Fibroblast of lung (primary cell): ENCODE results near the gene PCSK1.

Experiments used
- EZH2 ChIP-seq: IDR thresholded peaks from 2 replicates; pipeline ENCODE4 v1.5.1; 2012; ENCODE audit warnings: low read length, control low read depth, mild to moderate bottlenecking; ENCODE audit errors: missing control alignments
- TF ChIP-seq, protein P1 (sequence below), 2 donors: IDR thresholded peaks in 1 of 2; conservative IDR thresholded peaks in 1 of 2; 1 replicate in 1 of 2; 2 replicates in 1 of 2; pipeline ENCODE4 v1.5.1; 2011 to 2012; ENCODE audit warnings: low read length in 2 of 2, control low read depth in 1 of 2, inconsistent platforms in 1 of 2, low read depth in 1 of 2, mild to moderate bottlenecking in 1 of 2

GRCh38 chr5:96354237-96354636 lies 78.8 kb downstream of the PCSK1 start:
- no peak for TF ChIP-seq EZH2
- TF ChIP-seq, protein P1, sequence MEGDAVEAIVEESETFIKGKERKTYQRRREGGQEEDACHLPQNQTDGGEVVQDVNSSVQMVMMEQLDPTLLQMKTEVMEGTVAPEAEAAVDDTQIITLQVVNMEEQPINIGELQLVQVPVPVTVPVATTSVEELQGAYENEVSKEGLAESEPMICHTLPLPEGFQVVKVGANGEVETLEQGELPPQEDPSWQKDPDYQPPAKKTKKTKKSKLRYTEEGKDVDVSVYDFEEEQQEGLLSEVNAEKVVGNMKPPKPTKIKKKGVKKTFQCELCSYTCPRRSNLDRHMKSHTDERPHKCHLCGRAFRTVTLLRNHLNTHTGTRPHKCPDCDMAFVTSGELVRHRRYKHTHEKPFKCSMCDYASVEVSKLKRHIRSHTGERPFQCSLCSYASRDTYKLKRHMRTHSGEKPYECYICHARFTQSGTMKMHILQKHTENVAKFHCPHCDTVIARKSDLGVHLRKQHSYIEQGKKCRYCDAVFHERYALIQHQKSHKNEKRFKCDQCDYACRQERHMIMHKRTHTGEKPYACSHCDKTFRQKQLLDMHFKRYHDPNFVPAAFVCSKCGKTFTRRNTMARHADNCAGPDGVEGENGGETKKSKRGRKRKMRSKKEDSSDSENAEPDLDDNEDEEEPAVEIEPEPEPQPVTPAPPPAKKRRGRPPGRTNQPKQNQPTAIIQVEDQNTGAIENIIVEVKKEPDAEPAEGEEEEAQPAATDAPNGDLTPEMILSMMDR (conservative IDR thresholded peaks at IDR 0.05 in 1 of 2, IDR thresholded peaks at IDR 0.05 in 1 of 2; ENCODE audit: low read depth in 1 of 2, low read length in 2 of 2) = no peak
